ENCODE results near the gene CSTF2T. TPM values are rescaled to one million over a fixed set of nuclear protein-coding genes. Genes with fewer than 3 reads are reported as not detected.

The CSTF2T gene
- total RNA-seq, 1 experiment from 2014 or later: 42.1 TPM

- no peak overlapping the region for H3K4me2 ChIP-seq (ENCODE audit: insufficient read depth, insufficient read length, low read length)
- no peaks in the 10 kb centered on the region for H3K27me3 ChIP-seq (ENCODE audit: insufficient read depth, low read length)
- H3K27ac ChIP-seq (ENCODE audit: insufficient read length, low read depth, low read length): no peak overlapping the region
- no peak overlapping the region for H2BK12ac ChIP-seq (ENCODE audit: insufficient read length, low read depth, low read length)
- no peak overlapping the region for H4K5ac ChIP-seq (ENCODE audit: insufficient read length, low read depth, low read length)
- no peaks in the 10 kb centered on the region for H3K9me3 Mint-ChIP-seq
- H3K79me1 ChIP-seq (ENCODE audit: insufficient read depth, low read depth, low read length, poor library complexity, severe bottlenecking): no peaks in the 10 kb centered on the region
- no peak for TF ChIP-seq CTCF (conservative IDR thresholded peaks at IDR 0.05)
- no peaks in the 10 kb centered on the region for H4K20me1 ChIP-seq (ENCODE audit: control insufficient read depth, insufficient read depth, insufficient read length)
- H2BK20ac ChIP-seq (ENCODE audit: low read depth, low read length, poor library complexity, severe bottlenecking): no peak overlapping the region
- no peak overlapping the region for H4K91ac ChIP-seq (ENCODE audit: insufficient read length, low read depth, low read length)
- no peak overlapping the region for H2AFZ ChIP-seq (ENCODE audit: low read length)
- no peaks in the 10 kb centered on the region for H3K79me2 ChIP-seq (ENCODE audit: insufficient read depth, low read length)
- H2BK120ac ChIP-seq (ENCODE audit: low read depth, low read length, poor library complexity, severe bottlenecking): no peak overlapping the region
- H3K23me2 ChIP-seq (ENCODE audit: insufficient read length, low read depth, low read length, poor library complexity, severe bottlenecking): no peaks in the 10 kb centered on the region
- H3K56ac ChIP-seq (ENCODE audit: insufficient read length, low read depth, low read length): no peak overlapping the region
- H2BK15ac ChIP-seq (ENCODE audit: low read depth, low read length): no peak overlapping the region
- H4K8ac ChIP-seq (replicated peaks; ENCODE audit: insufficient read length, low read depth, low read length): no peak overlapping the region
- no peak overlapping the region for H2BK5ac ChIP-seq (ENCODE audit: insufficient read length, low read length)
- no CpG with 5 or more reads among the region's 2 CpGs for WGBS (ENCODE audit: extremely low coverage, insufficient read length, low lambda C conversion rate)
- H3K9me3 ChIP-seq (ENCODE audit: control insufficient read depth, low read depth, low read length): no peaks in the 10 kb centered on the region
- no peak overlapping the region for H3K23ac ChIP-seq (ENCODE audit: insufficient read length, low read depth, low read length)
- no peaks in the 10 kb centered on the region for H3K36me3 Mint-ChIP-seq (ENCODE audit: insufficient read depth in 1 of 3, low read depth in 3 of 3)
- H3K27me3 Mint-ChIP-seq (ENCODE audit: low read depth): no peaks in the 10 kb centered on the region
- H3K18ac ChIP-seq (ENCODE audit: insufficient read length, low read depth, low read length): no peak overlapping the region
- H2AK5ac ChIP-seq (ENCODE audit: insufficient read length, low read length): no peak overlapping the region
- H3K4ac ChIP-seq (ENCODE audit: low read depth, low read length): no peak overlapping the region
- no peak overlapping the region for H3K27ac Mint-ChIP-seq
- H3T11ph ChIP-seq (ENCODE audit: low read length): no peak overlapping the region
- H3K4me1 ChIP-seq (ENCODE audit: insufficient read depth, low read length): no peaks in the 10 kb centered on the region; the same call in 1 of the 2 replicates
- H3K4me1 Mint-ChIP-seq: peaks cover 7 to 9% of the 10 kb centered on the region in 2 experiments
- H3K9ac ChIP-seq (ENCODE audit: extremely low read depth, insufficient read length, low read length): no peak overlapping the region
- no peak overlapping the region for H3K4me3 Mint-ChIP-seq
- no peak for DNase-seq
- no peak overlapping the region for H3K14ac ChIP-seq (ENCODE audit: insufficient read depth, low read length)
Observed at GRCh38 chr10:51658000-51658399, 41.4 kb downstream of the CSTF2T start.
